Lung microvascular endothelial cell (primary cell): ENCODE data around the gene KCNQ1. TPM values are rescaled to one million over a fixed set of nuclear protein-coding genes. Genes with fewer than 3 reads are reported as not detected.

Experiments
- DNase-seq, 2 donors: peaks; one replicate each; pipeline versions ENCODE4 v3.0.0 to v3.0.0-alpha.2; 2010; ENCODE audit warnings: low read depth in 2 of 2
- total RNA-seq: library from RNA; depleted of rRNA; stranded (reverse); fragments of >200 nt; gene quantifications from 2 replicates; pipeline ENCODE4 v1.2.1, GENCODE V29; 2014

KCNQ1 gene
- total RNA-seq, 1 donor from 2014 or later = not detected

DNA sequence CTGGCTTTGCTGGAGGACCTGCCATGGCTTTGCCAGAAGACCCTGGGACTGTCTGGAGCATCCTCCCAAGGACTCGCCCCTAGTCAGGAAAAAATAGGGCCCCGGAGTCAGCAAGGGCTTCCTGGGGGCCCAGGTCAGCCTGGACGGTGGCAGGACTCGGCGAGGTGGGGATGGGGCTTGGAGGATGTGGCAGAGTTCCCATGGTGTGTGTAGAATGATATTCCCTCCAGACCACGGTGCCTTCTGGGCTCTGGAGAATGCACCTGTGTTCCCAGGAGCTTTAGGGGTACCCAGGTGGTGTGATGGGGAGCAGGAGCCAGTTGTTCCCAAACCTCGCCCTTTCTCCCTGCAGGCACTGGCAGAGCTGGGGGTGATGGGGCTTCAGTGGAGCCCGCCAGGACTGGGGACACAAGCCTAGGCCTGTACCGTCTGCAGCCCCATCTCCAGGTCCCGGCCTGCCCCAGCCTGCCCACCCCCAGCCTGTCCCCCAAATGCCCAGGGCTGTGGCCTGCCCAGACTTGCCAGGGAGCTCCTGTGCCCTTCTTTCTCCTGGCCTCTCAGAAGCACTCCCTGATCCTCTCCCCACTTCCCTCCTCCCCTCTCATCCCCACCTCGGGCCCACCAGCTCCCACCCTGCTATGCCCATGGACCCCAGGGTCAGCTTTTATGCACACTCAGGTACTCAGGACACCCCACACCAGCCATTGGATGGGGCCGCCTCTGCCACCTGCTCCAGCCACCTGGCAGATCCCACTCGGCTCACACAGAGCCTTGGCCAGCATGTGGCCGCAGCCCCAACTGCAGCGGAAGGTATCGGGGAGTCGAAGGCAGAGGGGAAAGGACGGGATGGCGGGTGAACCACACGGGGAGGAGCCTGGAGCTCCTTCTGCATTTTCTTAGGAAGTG, 358.6 kb downstream of the KCNQ1 start:
- no peak for DNase-seq

DNA sequence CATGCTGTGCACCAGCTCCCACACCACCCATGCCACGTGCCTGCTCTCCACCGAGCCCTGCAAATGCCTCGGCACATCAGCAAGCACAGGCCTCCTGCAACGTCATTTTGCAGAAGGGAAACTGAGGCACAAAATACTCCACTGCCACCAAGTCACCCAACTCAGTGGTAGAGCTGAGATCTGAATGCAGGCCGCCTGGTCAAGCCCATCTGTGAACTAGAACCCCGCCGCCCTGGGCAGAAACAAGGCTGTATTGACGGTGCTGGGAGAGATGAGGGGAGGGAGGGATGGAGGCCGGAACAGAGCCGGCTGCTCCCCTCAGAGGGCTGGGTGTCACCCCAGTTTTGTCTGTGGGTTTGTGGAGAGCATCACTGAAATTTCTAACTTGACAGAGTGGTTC, 359.4 kb downstream of the KCNQ1 start:
- no peak for DNase-seq

DNA sequence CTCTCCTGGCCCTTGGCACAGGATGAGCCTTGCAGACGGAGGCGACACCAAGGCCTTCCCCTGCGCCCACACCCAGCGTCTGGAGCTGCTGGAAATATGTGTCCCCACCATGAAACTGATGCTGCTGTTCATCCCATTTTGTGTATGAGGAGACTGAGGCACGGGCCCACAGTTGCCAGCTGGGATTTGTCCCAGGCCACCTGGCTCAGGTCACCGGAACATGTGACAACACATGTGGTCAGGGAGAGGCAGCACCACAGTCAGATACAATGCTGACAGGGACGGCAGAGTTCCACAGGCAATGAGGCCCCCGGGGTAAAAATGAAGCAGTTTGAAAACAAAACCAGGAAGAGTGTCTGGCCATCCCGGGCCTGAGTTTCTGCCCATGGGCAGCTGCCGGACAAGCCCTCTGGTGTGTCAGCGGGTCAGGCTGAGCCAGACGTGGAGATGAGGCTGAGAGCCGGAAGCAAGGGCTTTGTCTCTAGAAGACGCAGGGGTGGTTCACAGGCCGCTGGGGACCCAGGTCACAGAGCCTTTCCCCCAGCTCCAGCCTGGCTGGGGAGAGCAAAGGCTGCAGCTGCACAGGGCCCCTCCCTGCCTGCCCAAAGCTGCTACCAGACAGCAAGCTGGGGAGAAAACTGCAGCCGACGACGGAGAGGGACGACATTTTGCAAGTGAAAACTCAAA, 360.0 kb downstream of the KCNQ1 start:
- DNase-seq = peak in 1 of 2 donors; percentile 76

DNA sequence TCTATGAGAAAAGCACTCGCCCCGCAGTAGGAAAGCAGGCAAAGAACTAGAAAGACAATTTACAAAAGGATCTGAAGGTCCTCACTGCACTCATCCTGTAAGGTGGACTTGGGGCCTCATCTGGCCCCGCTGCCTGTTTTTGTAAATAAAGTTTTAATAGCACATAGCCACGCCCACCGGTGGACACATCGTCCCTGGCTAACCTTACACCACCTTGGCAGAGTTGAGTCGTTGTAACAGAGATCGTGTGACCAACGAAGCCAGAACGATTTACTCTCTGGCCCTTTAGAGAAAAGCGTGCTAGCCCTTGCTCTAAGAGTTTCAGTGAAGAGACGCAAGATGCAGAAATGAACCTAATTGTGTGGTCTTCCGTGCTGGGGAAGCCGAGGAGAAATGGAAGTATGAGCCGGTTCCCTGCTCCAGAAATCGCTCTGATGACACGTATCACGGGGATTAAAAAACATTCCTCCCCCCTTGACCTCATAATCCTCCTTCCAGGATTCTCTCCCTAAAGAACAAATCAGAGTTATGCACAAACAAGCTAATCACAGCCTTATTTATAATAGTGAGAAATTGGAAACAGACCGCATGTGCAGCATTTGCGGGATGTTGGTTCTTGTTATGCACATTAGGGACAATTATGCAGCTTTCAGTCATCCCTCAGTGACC, 360.7 kb downstream of the KCNQ1 start:
- DNase-seq = no peak

DNA sequence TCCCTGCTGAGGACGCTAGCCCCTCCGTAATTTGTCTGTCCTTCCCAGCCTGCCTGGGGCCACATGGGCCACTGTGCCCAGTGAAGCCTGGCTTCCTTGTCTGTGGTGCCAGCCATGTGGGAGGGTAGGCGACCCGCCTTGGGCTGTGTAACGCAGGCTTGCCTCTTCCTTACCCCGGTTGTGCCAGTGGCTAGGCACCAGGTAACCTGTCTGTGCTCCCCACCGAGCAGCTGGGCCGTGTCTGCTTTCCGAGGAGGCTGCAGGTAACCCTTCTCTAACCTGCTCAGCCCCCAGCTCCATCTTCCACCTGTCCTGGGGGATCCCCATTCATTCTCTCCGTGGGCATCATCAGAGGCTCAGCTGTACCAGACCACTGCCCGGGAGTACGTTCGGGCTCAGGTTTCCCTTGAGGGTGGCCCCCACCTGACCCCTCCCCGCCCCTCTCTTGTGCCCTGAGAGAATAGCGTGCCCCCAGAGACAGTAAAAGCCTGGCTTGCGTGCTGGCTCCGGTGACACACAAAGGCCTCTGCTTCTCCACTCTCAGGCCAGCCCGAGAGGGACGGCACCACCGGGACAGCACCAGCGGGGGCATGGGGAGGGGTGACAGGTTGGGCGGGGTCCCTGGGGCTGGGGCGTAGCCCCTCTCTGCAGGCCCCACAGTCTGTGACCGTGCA, 361.7 kb downstream of the KCNQ1 start:
- DNase-seq = no peak

DNA sequence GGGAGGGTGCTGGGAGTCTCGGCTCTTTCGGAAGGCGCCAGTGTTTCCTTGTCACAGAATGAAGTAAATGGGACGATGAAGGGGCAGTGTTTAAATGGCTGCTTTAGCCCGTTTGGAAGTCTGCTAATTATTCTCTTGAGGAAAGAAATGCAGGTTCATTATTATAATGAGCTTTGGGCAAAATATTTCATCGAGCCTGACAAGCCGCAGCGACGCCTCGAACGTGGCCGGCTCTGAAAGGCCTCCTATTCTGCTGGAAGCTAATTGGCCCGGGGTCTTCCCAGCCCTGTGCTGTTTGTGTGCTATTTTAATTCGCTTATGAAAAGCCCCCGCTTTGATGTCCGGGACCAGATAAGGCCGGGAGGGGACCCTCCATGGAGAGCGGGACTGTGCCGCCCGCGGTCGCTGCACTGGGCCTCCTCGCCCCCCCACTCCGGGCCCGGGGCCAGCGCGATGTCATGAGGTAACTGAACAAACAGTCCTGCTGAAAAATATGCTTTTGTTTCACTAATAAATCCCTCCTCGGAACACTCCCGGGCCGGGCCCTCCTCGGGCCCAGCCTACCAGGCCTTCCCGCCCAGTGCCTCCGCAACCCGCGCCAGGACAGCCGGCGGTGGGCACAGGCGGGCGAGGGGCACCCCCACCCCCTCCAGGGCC, 362.3 kb downstream of the KCNQ1 start:
- peak in 1 of 2 donors; percentile 81 for DNase-seq

DNA sequence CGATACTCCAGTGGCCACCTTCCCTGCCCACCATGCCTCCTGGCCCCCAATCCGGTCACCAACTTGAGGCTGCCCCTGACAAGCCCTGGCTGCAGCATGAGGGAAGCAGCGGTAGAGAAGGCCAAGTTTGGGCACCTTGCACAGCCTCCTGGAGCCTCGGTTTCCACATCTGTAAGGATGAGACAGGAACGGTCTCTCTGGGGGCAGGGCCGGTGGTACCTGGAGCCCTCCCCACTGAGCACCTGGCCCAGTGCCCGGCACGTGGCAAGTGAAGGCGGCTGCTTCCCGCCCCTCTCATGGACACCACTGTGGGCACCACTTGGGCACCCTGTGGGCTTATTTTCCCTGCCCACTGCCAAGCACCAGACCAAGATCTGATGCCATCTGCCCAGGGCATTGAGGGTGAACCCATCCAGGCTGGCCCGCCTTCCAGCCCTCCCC, 363.0 kb downstream of the KCNQ1 start:
- DNase-seq = no peak

DNA sequence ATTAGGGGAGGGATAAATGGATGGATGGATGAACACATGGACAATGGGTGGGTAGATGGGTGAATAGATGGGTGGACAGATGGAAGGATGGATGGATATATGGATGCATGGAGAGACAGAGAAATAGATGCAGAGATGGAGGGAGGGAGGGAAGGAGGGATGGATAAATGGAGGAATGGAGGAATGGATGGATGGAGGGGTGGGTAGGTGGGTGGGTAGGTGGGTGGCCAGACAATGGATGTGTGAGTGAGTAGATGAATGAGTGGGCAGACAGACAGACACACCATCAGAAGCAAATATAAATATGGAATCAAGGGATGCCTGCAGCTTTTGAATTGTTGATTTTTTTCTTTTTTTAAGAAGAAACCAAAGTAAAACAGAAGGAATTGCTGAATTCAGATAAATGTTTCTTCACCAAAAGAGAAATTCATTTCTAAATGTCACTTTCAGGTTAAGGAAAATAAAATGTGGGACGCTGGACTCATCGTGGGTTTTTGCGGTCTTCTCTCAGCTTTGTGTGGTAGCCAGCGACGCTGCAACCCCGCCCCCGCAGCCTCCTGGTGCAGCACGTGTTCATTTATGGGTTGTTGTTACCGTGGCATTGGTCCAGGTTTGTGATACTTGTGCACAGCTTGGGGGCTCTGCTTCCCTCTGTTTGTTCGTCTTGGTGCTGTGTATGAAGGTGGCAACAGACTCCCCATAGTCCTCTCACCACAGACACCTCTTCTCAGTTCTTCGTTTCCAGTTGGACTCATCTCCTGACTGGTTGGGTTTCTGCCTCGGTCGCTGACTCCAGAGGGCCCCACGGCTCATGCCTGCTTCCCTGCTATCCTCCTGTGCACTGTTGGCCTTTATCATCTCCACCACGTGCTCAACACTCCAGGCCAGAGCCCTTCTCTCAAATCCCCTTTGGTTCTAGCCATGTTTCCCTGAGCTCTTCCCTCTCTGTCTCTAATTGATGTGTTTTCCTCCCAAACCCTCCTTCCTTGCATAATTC, 364.3 kb downstream of the KCNQ1 start:
- no peak for DNase-seq

DNA sequence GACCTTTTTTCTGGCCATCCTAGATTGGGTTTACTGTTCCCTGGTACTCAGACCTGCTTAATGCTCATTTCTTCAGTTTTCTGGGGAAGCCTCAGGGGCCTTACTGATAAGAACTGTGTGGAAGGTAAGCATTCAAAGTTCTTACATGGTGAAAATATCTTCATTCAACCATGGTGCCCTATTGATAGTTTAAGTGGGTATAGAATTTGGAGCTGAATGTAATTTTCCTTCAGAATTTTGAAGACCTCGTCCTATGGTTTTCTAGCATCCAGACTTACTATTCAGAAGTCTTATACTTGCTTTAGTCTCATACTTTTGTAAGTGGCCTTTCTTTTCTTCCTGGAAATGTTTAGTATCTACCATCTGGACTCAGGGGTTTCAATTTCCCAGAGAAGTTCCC, 365.0 kb downstream of the KCNQ1 start:
- no peak for DNase-seq

DNA sequence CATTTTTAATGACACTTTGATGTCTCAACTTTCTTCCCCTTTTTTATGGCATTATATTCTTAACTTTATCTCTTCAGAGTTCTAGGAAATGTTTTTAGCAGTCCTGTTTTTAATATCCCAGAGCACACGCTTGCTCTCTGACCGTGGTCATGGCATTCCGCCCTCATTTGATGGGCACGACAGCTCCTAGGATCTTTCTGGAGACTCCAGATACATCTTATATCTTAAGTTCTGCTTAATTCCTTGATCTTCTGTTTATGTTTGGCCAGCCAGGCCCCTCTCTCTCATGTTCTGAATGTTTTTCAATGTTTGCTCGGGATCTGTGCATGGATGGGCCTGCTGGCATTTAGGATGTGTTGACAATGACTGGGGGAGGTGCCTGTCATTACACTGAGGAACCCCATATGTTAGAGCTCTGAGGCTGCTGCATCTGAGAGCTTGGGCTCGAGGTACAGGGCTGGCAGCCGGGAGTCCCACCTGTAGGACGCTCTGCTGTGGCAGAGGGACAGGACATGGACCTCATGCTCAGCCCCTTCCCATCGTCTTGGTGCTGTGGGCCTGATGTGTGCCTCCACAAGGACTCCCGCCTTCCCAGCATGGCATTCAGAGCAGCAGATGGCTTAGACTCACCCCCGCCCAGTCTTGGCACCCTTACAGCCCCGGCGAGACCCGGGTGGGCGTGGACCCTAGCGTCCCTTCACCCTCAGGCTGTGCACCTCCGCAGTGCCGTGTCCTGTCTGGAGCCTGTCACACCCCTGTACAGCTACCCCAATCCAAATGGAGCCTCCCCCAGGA, 365.8 kb downstream of the KCNQ1 start:
- DNase-seq = no peak

DNA sequence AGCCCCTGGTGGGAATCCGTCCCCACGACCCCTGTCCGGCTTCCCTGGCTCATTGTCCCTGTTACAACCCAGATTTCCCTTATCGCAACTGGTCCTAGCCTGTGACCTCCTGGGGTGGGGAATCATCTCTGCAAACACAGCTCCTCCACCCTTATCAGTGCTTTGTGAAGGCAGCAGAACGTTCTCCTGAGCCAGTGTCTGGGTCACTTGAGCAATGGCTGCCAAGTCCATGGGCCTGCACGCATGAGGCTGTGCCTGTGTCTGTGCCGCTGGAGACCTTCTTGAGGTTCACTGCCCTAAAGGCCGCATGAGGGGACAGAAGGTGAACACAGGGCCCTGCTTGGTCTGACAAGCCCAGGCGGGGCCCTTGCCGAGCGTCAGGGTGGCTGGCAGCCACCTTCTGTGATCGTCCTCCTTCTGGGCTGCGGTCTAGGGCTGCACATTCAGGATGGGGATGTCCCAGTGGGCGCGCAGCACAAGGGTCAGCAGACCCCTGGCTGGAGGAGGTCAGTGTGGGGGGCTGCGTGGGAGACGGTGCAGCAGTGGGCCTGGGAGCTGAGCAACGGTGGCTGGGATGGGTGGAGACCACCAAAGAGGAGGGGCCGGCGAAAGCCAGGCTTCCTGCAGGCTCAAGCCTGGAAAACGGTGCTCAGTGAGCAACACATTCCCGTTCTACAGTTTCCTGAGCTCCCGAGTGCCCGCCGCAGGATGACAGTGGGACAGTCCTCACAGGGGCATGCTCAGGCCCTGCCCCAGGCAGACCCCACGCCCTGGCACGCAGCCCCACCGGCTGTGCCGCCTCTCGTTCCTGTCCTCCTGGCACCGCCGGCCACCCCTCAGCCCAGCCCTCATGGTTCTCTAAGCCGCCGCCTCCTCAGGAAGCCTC, 366.6 kb downstream of the KCNQ1 start:
- DNase-seq = no peak

DNA sequence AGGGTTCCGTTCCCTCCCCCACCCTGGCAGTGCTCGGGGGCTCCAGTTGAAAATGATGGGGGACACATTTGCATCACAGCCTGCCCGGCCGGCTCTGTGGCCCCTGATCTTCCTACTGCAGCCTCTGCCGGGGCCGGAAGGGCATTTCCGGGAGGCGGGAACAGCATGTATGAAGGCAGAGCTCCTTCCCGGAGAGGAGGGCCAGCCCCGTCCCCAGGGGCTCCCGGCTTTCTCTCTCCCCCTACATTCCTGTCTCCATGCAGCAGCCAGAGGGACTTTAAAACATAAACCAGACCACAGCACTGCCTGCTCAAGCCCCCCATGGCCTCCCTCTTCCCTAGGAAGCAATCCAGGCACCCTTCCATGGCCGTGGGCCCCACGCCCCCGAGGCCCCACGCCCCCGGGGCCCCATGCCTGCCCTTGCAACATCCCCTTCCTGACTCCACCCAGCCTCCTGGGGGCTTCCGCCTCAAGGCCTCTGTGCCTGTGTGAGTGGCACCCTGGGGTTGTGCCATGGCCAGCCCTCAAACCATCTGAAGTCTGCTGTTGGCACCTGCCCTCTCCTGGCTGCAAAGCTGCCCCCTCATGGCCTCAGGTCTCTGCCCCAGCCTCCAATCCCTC, 367.7 kb downstream of the KCNQ1 start:
- no peak for DNase-seq

DNA sequence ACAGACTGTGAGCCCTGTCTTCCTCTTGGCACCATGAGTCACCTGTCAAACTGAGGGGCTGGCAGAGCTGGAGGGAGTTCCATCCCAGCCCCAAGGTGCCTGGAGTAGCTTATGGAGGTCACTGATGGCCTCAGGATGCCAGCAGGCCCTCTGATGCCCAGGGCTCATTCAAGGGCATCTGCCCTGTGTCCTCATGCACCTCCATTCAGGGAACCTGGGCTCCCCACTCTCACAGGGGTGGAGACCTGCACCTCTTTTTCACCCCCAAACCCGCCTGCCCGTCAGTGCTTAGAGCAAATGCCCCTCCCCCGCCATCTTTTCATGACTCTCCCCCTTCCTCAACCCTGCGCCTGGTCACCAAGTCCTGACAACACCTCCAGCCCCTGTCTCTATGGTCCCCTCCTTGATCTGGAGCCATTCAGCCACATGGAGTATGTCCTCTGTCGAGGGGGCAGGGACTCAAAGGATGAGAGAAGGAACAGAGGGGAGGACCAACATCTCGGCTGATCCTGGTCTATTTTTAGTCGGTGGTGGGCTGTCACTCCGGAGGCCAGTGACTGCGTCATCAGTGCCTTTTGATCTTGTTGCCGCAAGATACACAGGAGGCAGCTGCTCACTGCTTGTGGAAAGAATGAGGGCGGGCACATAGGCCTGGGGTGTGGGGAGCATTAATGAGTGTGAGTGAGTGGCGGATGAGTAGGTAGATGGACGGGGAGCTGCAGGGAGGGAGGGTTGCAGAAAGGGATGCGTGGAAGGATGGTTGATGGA, 368.5 kb downstream of the KCNQ1 start:
- DNase-seq = no peak

DNA sequence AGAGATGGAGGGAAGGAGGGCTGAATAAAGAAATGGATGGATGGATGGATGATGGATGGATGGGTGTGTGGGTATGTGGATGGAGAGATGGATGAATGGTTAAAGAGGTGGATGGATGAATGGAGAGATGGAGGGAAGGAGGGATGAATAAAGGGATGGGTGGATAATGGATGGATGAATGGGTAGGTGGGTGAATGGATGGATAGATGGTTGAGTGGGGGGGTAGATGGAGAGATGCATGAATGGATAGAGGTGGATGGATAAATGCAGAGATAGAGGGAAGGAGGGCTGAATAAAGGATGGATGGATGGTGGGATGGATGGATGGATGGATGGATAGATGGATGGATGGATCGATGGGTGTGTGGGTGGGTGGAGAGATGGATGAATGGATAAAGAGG, 369.2 kb downstream of the KCNQ1 start:
- DNase-seq = no peak

DNA sequence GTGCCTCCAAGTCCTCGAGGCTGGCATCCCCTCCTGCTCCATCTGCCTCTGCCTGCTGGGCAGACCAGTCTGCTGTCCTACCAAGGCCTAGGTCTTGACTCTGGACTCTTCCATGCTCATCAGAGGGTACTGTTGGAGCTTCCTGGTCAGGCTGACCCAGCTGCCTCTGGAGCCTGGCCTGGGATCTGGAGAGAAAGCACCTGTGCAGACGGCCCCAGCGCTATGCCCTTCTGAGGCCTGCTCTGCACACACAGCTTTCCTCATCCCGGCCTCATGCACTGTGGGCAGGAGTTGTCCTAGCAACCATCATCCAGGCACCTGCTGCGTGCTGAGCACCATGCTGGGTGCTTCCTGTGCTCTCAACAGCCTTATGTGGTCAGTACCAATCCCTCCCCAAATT, 369.9 kb downstream of the KCNQ1 start:
- no peak for DNase-seq

DNA sequence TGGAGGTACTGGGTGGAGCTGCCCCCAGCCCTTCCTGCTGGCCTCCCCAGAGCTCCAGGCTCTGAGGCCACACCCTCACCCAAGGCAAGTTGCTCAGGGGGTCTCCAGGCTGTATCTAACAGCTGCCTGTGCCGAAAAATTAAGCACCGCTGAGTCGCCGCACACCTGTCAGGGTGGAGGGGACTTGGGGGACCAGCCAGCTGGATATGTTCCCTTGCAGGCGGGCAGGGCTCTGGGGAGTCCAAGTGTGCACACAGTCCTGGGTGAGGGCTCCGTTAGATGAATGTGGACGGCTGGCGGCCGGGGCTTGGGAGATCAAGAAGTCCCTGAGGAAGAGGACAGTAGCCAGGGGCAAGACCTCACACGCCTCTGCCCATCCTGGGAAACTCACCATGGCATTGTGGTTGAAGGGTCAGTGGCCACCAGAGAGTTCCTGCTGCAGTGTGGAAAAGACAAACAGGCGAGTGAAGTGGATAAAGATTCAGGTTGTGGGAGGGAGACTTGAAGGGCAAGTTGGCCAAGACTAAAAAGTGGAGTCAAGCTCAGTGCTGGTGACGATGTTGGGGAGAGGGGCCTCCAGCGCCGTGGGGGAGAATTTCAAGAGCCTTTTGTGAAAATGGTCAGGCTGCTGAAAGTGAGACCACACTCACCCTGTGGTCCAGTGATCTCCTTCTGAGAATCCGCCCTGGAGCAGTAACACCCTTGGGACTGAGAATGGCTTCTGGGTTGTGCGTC, 371.1 kb downstream of the KCNQ1 start:
- DNase-seq = no peak
